CD4-positive, alpha-beta T cell (primary cell): Measurements from ENCODE around the gene TOMT. TPM values are rescaled to one million over a fixed set of nuclear protein-coding genes. Genes with fewer than 3 reads are reported as not detected.
A peak's percentile ranks its signal among the peaks of the same experiment; 100 is the strongest.

Source experiments
- ATAC-seq: fragments of 200-7000 bp; cut with Tn5 transposase; one replicate; pipeline ENCODE4 v1.10.0; 2022; ENCODE audit warnings: mild to moderate bottlenecking; ENCODE audit not compliant: poor library complexity
- CTCF ChIA-PET: fragments of 350-600 bp; sonication (Branson Sonifier 250); formaldehyde crosslinking; loops from one replicate; lab custom pipeline; 2021; ENCODE audit warnings: antibody characterized with exemption, inconsistent platforms; lab: Charles Lee
- POLR2A ChIA-PET: fragments of 350-600 bp; sonication (Branson Sonifier 250); formaldehyde crosslinking; loops from one replicate; lab custom pipeline; 2021; ENCODE audit warnings: antibody characterized with exemption, inconsistent platforms; lab: Charles Lee
- DNase-seq, 14 experiments: peaks; one replicate each; pipeline ENCODE4 v3.0.0-alpha.2; 2013 to 2020; ENCODE audit warnings: mixed read lengths in 2 of 14
- H3K27ac ChIP-seq, 2 donors: one replicate each; pipeline versions ENCODE4 v1.5.1 to v1.7.0; 2013; ENCODE audit warnings: low read length in 2 of 2, low read depth in 1 of 2, mild to moderate bottlenecking in 1 of 2
- H3K27me3 ChIP-seq, 2 experiments: 1 replicate in 1 of 2; 2 replicates in 1 of 2; pipeline versions ENCODE4 v1.6.1 to v1.7.0; 2013; ENCODE audit warnings: low read length in 2 of 2, control low read depth in 1 of 2, mild to moderate bottlenecking in 1 of 2, moderate library complexity in 1 of 2; ENCODE audit not compliant: insufficient read depth in 2 of 2, control insufficient read depth in 1 of 2
- H3K36me3 ChIP-seq: one replicate; pipeline ENCODE4 v1.6.1; 2013; ENCODE audit warnings: low read length, control low read depth; ENCODE audit not compliant: insufficient read depth
- H3K4me1 ChIP-seq: one replicate; pipeline ENCODE4 v1.6.1; 2013; ENCODE audit warnings: low read length, control low read depth; ENCODE audit not compliant: insufficient read depth
- H3K4me3 ChIP-seq: one replicate; pipeline ENCODE4 v1.5.1; 2013; ENCODE audit warnings: mild to moderate bottlenecking, low read length, moderate library complexity
- H3K9me3 ChIP-seq, 2 experiments: 1 replicate in 1 of 2; 2 replicates in 1 of 2; pipeline versions ENCODE4 v1.6.1 to v1.7.0; 2013; ENCODE audit warnings: low read length in 2 of 2, mild to moderate bottlenecking in 2 of 2, control low read depth in 1 of 2, moderate library complexity in 1 of 2; ENCODE audit not compliant: control insufficient read depth in 1 of 2, insufficient read depth in 1 of 2
- H3K27ac Mint-ChIP-seq: one replicate; pipeline ENCODE4 v1.8.0; 2020; ENCODE audit warnings: mixed read lengths
- H3K27me3 Mint-ChIP-seq: one replicate; pipeline ENCODE4 v1.8.0; 2021; ENCODE audit warnings: mixed read lengths
- H3K36me3 Mint-ChIP-seq: one replicate; pipeline ENCODE4 v1.8.0; 2021; ENCODE audit warnings: low read depth, mixed read lengths
- H3K4me1 Mint-ChIP-seq: one replicate; pipeline ENCODE4 v1.8.0; 2021; ENCODE audit warnings: low read depth, mixed read lengths
- H3K4me3 Mint-ChIP-seq: one replicate; pipeline ENCODE4 v1.8.0; 2020; ENCODE audit warnings: mild to moderate bottlenecking, mixed read lengths
- H3K9me3 Mint-ChIP-seq: one replicate; pipeline ENCODE4 v1.8.0; 2020; ENCODE audit warnings: mixed read lengths
- CTCF ChIP-seq: fragments of 200-600 bp; IDR thresholded peaks from one replicate; pipeline ENCODE4 v1.8.0; 2022; ENCODE audit warnings: antibody characterized with exemption, mild to moderate bottlenecking
- intact Hi-C, 2 experiments: fragments of 100-400 bp; cut with DNase I in 1 of 2; cut with micrococcal nuclease in 1 of 2; formaldehyde crosslinking; loops; one replicate each; pipeline versions ENCODE4 v1.15.1 to v1.9.0; 2023 to 2025; cut with DNase I, micrococcal nuclease
- total RNA-seq, 174 experiments: library from RNA in 2 of 174; stranded (reverse) in 2 of 174; gene quantifications; one replicate each; pipeline ENCODE4 v1.2.3 and lab custom pipeline; 2021 to 2026

Gene TOMT
- total RNA-seq, 2 experiments from 2014 or later, result not detected

- Mint-ChIP-seq H3K9me3 (no peaks in the 10 kb centered on the region), H3K4me3 (no peak overlapping the region), H3K27me3 (no peaks in the 10 kb centered on the region), H3K4me1 (peaks cover 37% of the 10 kb centered on the region), H3K36me3 (peaks cover 23% of the 10 kb centered on the region), H3K27ac (no peak overlapping the region)
- intact Hi-C loops, result no loop called here
- peaks cover 18% of the 10 kb centered on the region for H3K4me1 ChIP-seq
- peak in 1 of 14 experiments; percentile 25 for DNase-seq
- no peak for TF ChIP-seq CTCF
- no peaks in the 10 kb centered on the region for H3K27me3 ChIP-seq
- CTCF ChIA-PET, result interaction anchor here (1.6 to 3.0 kb wide), 2 partner anchors 33 to 47 kb away, joined by 5 to 14 read pairs; no protein-coding TSS in a partner anchor
- no peak for ATAC-seq
- no peaks in the 10 kb centered on the region for H3K9me3 ChIP-seq
- H3K36me3 ChIP-seq, result peaks cover 11% of the 10 kb centered on the region
- no peak overlapping the region for H3K27ac ChIP-seq
- POLR2A ChIA-PET, result interaction anchor here (1.0 kb wide), 1 partner anchor 20 kb away, joined by 3 read pairs; no protein-coding TSS in a partner anchor
- H3K4me3 ChIP-seq, result no peak overlapping the region
These were observed 33.4 kb upstream of the TOMT start for GRCh38 chr11:72072348-72072747.

- Histone ChIP-seq H3K9me3 (no peaks in the 10 kb centered on the region), H3K27me3 (no peaks in the 10 kb centered on the region), H3K4me1 (peaks cover 22% of the 10 kb centered on the region), H3K4me3 (no peak overlapping the region), H3K36me3 (peaks cover 3% of the 10 kb centered on the region), H3K27ac (no peak overlapping the region)
- Mint-ChIP-seq H3K27me3 (no peaks in the 10 kb centered on the region), H3K4me1 (peaks cover 37% of the 10 kb centered on the region), H3K9me3 (no peaks in the 10 kb centered on the region), H3K36me3 (peaks cover 6% of the 10 kb centered on the region), H3K4me3 (no peak overlapping the region), H3K27ac (no peak overlapping the region)
- intact Hi-C loops, result no loop called here
- DNase-seq (peak in 3 of 14 experiments; percentile 17 to 53 (median 46)), ATAC-seq (no peak)
- ChIA-PET POLR2A (interaction anchor here (1.7 to 2.0 kb wide), 2 partner anchors 33 to 35 kb away, joined by 7 to 12 read pairs; no protein-coding TSS in a partner anchor), CTCF (interaction anchor here (1.2 to 1.6 kb wide), 3 partner anchors 15 to 27 kb away, joined by 3 to 5 read pairs (median 5); no protein-coding TSS in a partner anchor)
- TF ChIP-seq CTCF, result no peak
These were observed 30.6 kb upstream of the TOMT start for GRCh38 chr11:72075109-72075508.

- no peak for ATAC-seq
- DNase-seq, result no peak
- Mint-ChIP-seq H3K4me1 (peaks cover 43% of the 10 kb centered on the region), H3K27ac (no peak overlapping the region), H3K4me3 (no peak overlapping the region), H3K9me3 (no peaks in the 10 kb centered on the region), H3K27me3 (no peaks in the 10 kb centered on the region), H3K36me3 (peaks cover 12% of the 10 kb centered on the region)
- POLR2A ChIA-PET, result interaction anchor here (1.7 to 2.0 kb wide), 2 partner anchors 33 to 36 kb away, joined by 7 to 12 read pairs; no protein-coding TSS in a partner anchor
- Histone ChIP-seq H3K36me3 (peaks cover 3% of the 10 kb centered on the region), H3K4me1 (peaks cover 24% of the 10 kb centered on the region), H3K4me3 (no peak overlapping the region), H3K9me3 (no peaks in the 10 kb centered on the region), H3K27me3 (no peaks in the 10 kb centered on the region), H3K27ac (no peak overlapping the region)
- TF ChIP-seq CTCF, result no peak
- intact Hi-C loops, result no loop called here
- CTCF ChIA-PET, result interaction anchor here (1.2 to 1.6 kb wide), 3 partner anchors 15 to 26 kb away, joined by 3 to 5 read pairs (median 5); no protein-coding TSS in a partner anchor
These were observed 30.0 kb upstream of the TOMT start for GRCh38 chr11:72075756-72076155.
